ENCODE measurements around the gene OSBPL3. TPM values are rescaled to one million over a fixed set of nuclear protein-coding genes. Genes with fewer than 3 reads are reported as not detected.
A peak's percentile ranks its signal among the peaks of the same experiment; 100 is the strongest.
"Not testable (repeated sequence)": the region's sequence is repeated elsewhere in the genome, so short reads cannot be mapped to it uniquely, and the experiment has no call there.

OSBPL3 gene
- 100 to 1,000 TPM in 2 of 8 experiments, 10 to 100 TPM in 1, 1 to 10 TPM in 5; 1.8 to 139 (median 7.5) TPM for total RNA-seq

GRCh38 chr7:24979863-24980533, at the start of gene OSBPL3:
OSBPL3 (minus strand) TSS chr7:24980178; CDS start chr7:24892472, 87,706 bp downstream.
- H3K4me3 ChIP-seq = peak within 1 kb of the TSS; percentile 49 to 85 (median 56)
- 0% methylated on average over 3 of the region's 73 CpGs; no CpG with 5 or more reads in 9 of the 10 experiments for WGBS, 10 experiments
- in situ Hi-C loops (cut with MboI; ENCODE audit: low pct_unique_long_range_greater_than_20kb in 2 of 9, low sequenced_read_pairs in 9 of 9, unreplicated experiment in 9 of 9) = loop anchor here in 2 of 9 experiments (10.0 to 25.0 kb wide), 2 partner anchors 85 to 107 kb away; no protein-coding TSS in a partner anchor
- peak within 1 kb of the TSS; percentile 16 to 35 for H3K27ac ChIP-seq
- ATAC-seq (replicated peaks in 6 of 8) = peak; percentile 57 to 88 (median 80)
- H3K4me1 ChIP-seq (replicated peaks in 1 of 2) = peaks cover 0 to 7% of the 10 kb centered on the region in 2 donors

- ATAC-seq (replicated peaks in 6 of 8) = no peak
- H3K27ac ChIP-seq = no peak overlapping the region
- in situ Hi-C loops (cut with MboI; ENCODE audit: low pct_unique_long_range_greater_than_20kb in 2 of 9, low sequenced_read_pairs in 9 of 9, unreplicated experiment in 9 of 9) = no loop called here
- no peaks in the 10 kb centered on the region for H3K4me1 ChIP-seq (replicated peaks in 1 of 2)
- 60% methylated on average over 1 of the region's 1 CpG; no CpG with 5 or more reads in 9 of the 10 experiments for WGBS, 10 experiments
- no peak overlapping the region for H3K4me3 ChIP-seq
Measured at GRCh38 chr7:25029075-25029474, 49.1 kb upstream of the OSBPL3 start.

- H3K4me3 ChIP-seq = no peak overlapping the region
- H3K4me1 ChIP-seq (replicated peaks in 1 of 2) = no peaks in the 10 kb centered on the region
- H3K27ac ChIP-seq = no peak overlapping the region
- ATAC-seq (replicated peaks in 6 of 8) = peak in 2 of 8 experiments; percentile 29 to 66
- 16 to 93% (median 75%) methylated on average over 2 to 8 of the region's 8 CpGs; no CpG with 5 or more reads in 1 of the 10 experiments for WGBS, 10 experiments
- in situ Hi-C loops (cut with MboI; ENCODE audit: low pct_unique_long_range_greater_than_20kb in 2 of 9, low sequenced_read_pairs in 9 of 9, unreplicated experiment in 9 of 9) = no loop called here
Measured at GRCh38 chr7:25028370-25029021, 48.5 kb upstream of the OSBPL3 start.

- in situ Hi-C loops (cut with MboI; ENCODE audit: low pct_unique_long_range_greater_than_20kb in 2 of 9, low sequenced_read_pairs in 9 of 9, unreplicated experiment in 9 of 9) = no loop called here
- no peak overlapping the region for H3K4me3 ChIP-seq
- no peak overlapping the region for H3K27ac ChIP-seq
- ATAC-seq (replicated peaks in 6 of 8) = no peak
- WGBS, 10 experiments = 0 to 67% (median 19%) methylated on average over 1 to 3 of the region's 3 CpGs; no CpG with 5 or more reads in 1 of the 10 experiments
- no peaks in the 10 kb centered on the region for H3K4me1 ChIP-seq (replicated peaks in 1 of 2)
Measured at GRCh38 chr7:25026156-25026555, 46.2 kb upstream of the OSBPL3 start.

- in situ Hi-C loops (cut with MboI; ENCODE audit: low pct_unique_long_range_greater_than_20kb in 2 of 9, low sequenced_read_pairs in 9 of 9, unreplicated experiment in 9 of 9) = no loop called here
- Histone ChIP-seq H3K27ac (no peak overlapping the region), H3K4me1 (replicated peaks in 1 of 2) (no peaks in the 10 kb centered on the region), H3K4me3 (no peak overlapping the region)
- ATAC-seq (replicated peaks in 6 of 8) = peak in 2 of 8 experiments; percentile 65 to 86
Measured at GRCh38 chr7:25025218-25025671, 45.3 kb upstream of the OSBPL3 start.

- in situ Hi-C loops (cut with MboI; ENCODE audit: low pct_unique_long_range_greater_than_20kb in 2 of 9, low sequenced_read_pairs in 9 of 9, unreplicated experiment in 9 of 9) = no loop called here
- no peak for ATAC-seq (replicated peaks in 6 of 8)
- Histone ChIP-seq H3K4me1 (replicated peaks in 1 of 2) (no peaks in the 10 kb centered on the region), H3K27ac (no peak overlapping the region), H3K4me3 (no peak overlapping the region)
- WGBS, 10 experiments = 0 to 100% (median 71%) methylated on average over 1 to 2 of the region's 2 CpGs
Measured at GRCh38 chr7:25024066-25024465, 44.1 kb upstream of the OSBPL3 start.

- H3K27ac ChIP-seq; H3K4me3 ChIP-seq; ATAC-seq (replicated peaks in 6 of 8); in situ Hi-C loops (cut with MboI; ENCODE audit: low pct_unique_long_range_greater_than_20kb in 2 of 9, low sequenced_read_pairs in 9 of 9, unreplicated experiment in 9 of 9); H3K4me1 ChIP-seq (replicated peaks in 1 of 2): not testable (repeated sequence)
- whole genome bisulfite sequencing, 10 experiments = 78 to 98% (median 81%) methylated on average over 1 to 12 of the region's 30 CpGs; no CpG with 5 or more reads in 6 of the 10 experiments
Measured at GRCh38 chr7:25017671-25018070, 37.7 kb upstream of the OSBPL3 start.

- ATAC-seq (replicated peaks in 6 of 8) = peak in 2 of 8 experiments; percentile 39 to 60
- no peak overlapping the region for H3K4me3 ChIP-seq
- WGBS, 10 experiments = 8 to 92% (median 82%) methylated on average over 1 to 2 of the region's 2 CpGs; no CpG with 5 or more reads in 3 of the 10 experiments
- in situ Hi-C loops (cut with MboI; ENCODE audit: low pct_unique_long_range_greater_than_20kb in 2 of 9, low sequenced_read_pairs in 9 of 9, unreplicated experiment in 9 of 9) = no loop called here
- no peak overlapping the region for H3K27ac ChIP-seq
- H3K4me1 ChIP-seq (replicated peaks in 1 of 2) = no peaks in the 10 kb centered on the region
Measured at GRCh38 chr7:25014756-25015155, 34.8 kb upstream of the OSBPL3 start.

GRCh38 chr7:25012710-25013109, 32.7 kb upstream of the OSBPL3 start:
- H3K4me3 ChIP-seq; H3K4me1 ChIP-seq (replicated peaks in 1 of 2); H3K27ac ChIP-seq; in situ Hi-C loops (cut with MboI; ENCODE audit: low pct_unique_long_range_greater_than_20kb in 2 of 9, low sequenced_read_pairs in 9 of 9, unreplicated experiment in 9 of 9): not testable (repeated sequence)
- 8 to 100% (median 93%) methylated on average over 2 to 3 of the region's 3 CpGs; no CpG with 5 or more reads in 1 of the 10 experiments for WGBS, 10 experiments
- ATAC-seq (replicated peaks in 6 of 8) = peak in 2 of 8 experiments; percentile 60 to 89

- in situ Hi-C loops (cut with MboI; ENCODE audit: low pct_unique_long_range_greater_than_20kb in 2 of 9, low sequenced_read_pairs in 9 of 9, unreplicated experiment in 9 of 9) = no loop called here
- no peak overlapping the region for H3K27ac ChIP-seq
- no peaks in the 10 kb centered on the region for H3K4me1 ChIP-seq (replicated peaks in 1 of 2)
- no peak for ATAC-seq (replicated peaks in 6 of 8)
- no peak overlapping the region for H3K4me3 ChIP-seq
Measured at GRCh38 chr7:25012254-25012653, 32.3 kb upstream of the OSBPL3 start.

- WGBS, 10 experiments = 25 to 100% (median 84%) methylated on average over 1 to 5 of the region's 5 CpGs; no CpG with 5 or more reads in 1 of the 10 experiments
Measured at GRCh38 chr7:25009257-25009656, 29.3 kb upstream of the OSBPL3 start.

GRCh38 chr7:25007668-25008067, 27.7 kb upstream of the OSBPL3 start:
- WGBS, 10 experiments = 80 to 100% (median 91%) methylated on average over 1 of the region's 1 CpG; no CpG with 5 or more reads in 3 of the 10 experiments
- Histone ChIP-seq H3K27ac (no peak overlapping the region), H3K4me3 (no peak overlapping the region), H3K4me1 (replicated peaks in 1 of 2) (no peaks in the 10 kb centered on the region)
- no peak for ATAC-seq (replicated peaks in 6 of 8)
- in situ Hi-C loops (cut with MboI; ENCODE audit: low pct_unique_long_range_greater_than_20kb in 2 of 9, low sequenced_read_pairs in 9 of 9, unreplicated experiment in 9 of 9) = no loop called here

More at GRCh38 chr7:25009257-25009656, 29.3 kb upstream of the OSBPL3 start:
- ATAC-seq (replicated peaks in 6 of 8) = peak in 2 of 8 experiments; percentile 78 to 90
- no peaks in the 10 kb centered on the region for H3K4me1 ChIP-seq (replicated peaks in 1 of 2)
- H3K27ac ChIP-seq = no peak overlapping the region
- in situ Hi-C loops (cut with MboI; ENCODE audit: low pct_unique_long_range_greater_than_20kb in 2 of 9, low sequenced_read_pairs in 9 of 9, unreplicated experiment in 9 of 9) = no loop called here
- H3K4me3 ChIP-seq = no peak overlapping the region

- no peak for ATAC-seq (replicated peaks in 6 of 8)
- no peaks in the 10 kb centered on the region for H3K4me1 ChIP-seq (replicated peaks in 1 of 2)
- 60 to 100% (median 85%) methylated on average over 1 of the region's 1 CpG; no CpG with 5 or more reads in 4 of the 10 experiments for WGBS, 10 experiments
- no peak overlapping the region for H3K4me3 ChIP-seq
- in situ Hi-C loops (cut with MboI; ENCODE audit: low pct_unique_long_range_greater_than_20kb in 2 of 9, low sequenced_read_pairs in 9 of 9, unreplicated experiment in 9 of 9) = no loop called here
- no peak overlapping the region for H3K27ac ChIP-seq
Measured at GRCh38 chr7:25006276-25006675, 26.3 kb upstream of the OSBPL3 start.
